HEK293 (cell line): ENCODE data around the gene OR2W1.

Experiments
- CTCF ChIA-PET: fragments of 350-600 bp; formaldehyde crosslinking; extraction: SDS; loops from one replicate; lab custom pipeline; 2021; ENCODE audit warnings: antibody characterized with exemption; lab: Yijun Ruan, JAX
- POLR2A ChIA-PET: fragments of 300-600 bp; formaldehyde crosslinking; extraction: SDS; loops from one replicate; lab custom pipeline; 2020; ENCODE audit warnings: antibody characterized with exemption, inconsistent platforms; lab: Yijun Ruan, JAX
- H3K27ac ChIP-seq: fragments of 200-500 bp; sonication (Bioruptor generic); 2 replicates; pipeline ENCODE4 v1.5.1; 2014; ENCODE audit warnings: low read depth, low read length, control low read depth, inconsistent platforms; ENCODE audit errors: extremely low read depth
- H3K36me3 ChIP-seq, 2 experiments: fragments of 200-500 bp in 1 of 2; sonication (Bioruptor generic) in 1 of 2; 1 replicate in 1 of 2; 2 replicates in 1 of 2; pipeline ENCODE4 v1.5.1; 2014 to 2017; ENCODE audit warnings: inconsistent platforms in 2 of 2, low read length in 2 of 2; ENCODE audit not compliant: control insufficient read depth in 2 of 2, insufficient read depth in 1 of 2
- H3K4me1 ChIP-seq: fragments of 200-500 bp; sonication (Bioruptor generic); 2 replicates; pipeline ENCODE4 v1.5.1; 2014; ENCODE audit warnings: mild to moderate bottlenecking, low read length, inconsistent platforms; ENCODE audit not compliant: control insufficient read depth, insufficient read depth
- H3K4me3 ChIP-seq: 2 replicates; pipeline ENCODE4 v1.5.1; 2011; ENCODE audit warnings: low read depth, mild to moderate bottlenecking, control low read depth, low read length, moderate library complexity
- H3K9me3 ChIP-seq: fragments of 200-500 bp; sonication (Bioruptor generic); 2 replicates; pipeline ENCODE4 v1.5.1; 2014; ENCODE audit warnings: low read depth, low read length, inconsistent platforms; ENCODE audit not compliant: control insufficient read depth, insufficient read depth
- ATF2 ChIP-seq: fragments of 450-650 bp; formaldehyde crosslinking; IDR thresholded peaks from 2 replicates; pipeline ENCODE4 v1.5.1; 2016; ENCODE audit warnings: missing biosample characterization, missing genetic modification characterization, low read depth
- GLIS2 ChIP-seq: fragments of 450-650 bp; formaldehyde crosslinking; IDR thresholded peaks from 2 replicates; pipeline ENCODE4 v1.5.1; 2016; ENCODE audit warnings: missing biosample characterization, missing genetic modification characterization
- IKZF3 ChIP-seq: fragments of 450-650 bp; IDR thresholded peaks from 2 replicates; pipeline ENCODE4 v1.5.0; 2018; ENCODE audit warnings: missing biosample characterization, mild to moderate bottlenecking, missing genetic modification characterization, moderate library complexity
- SCRT1 ChIP-seq: fragments of 450-650 bp; formaldehyde crosslinking; IDR thresholded peaks from 2 replicates; pipeline ENCODE4 v1.5.1; 2016; ENCODE audit warnings: missing biosample characterization, missing genetic modification characterization, borderline replicate concordance
- TSHZ1 ChIP-seq: fragments of 450-650 bp; formaldehyde crosslinking; IDR thresholded peaks from 2 replicates; pipeline ENCODE4 v1.5.1; 2016; ENCODE audit warnings: missing biosample characterization, missing genetic modification characterization, borderline replicate concordance
- ZNF16 ChIP-seq: fragments of 450-650 bp; formaldehyde crosslinking; IDR thresholded peaks from 2 replicates; pipeline ENCODE4 v1.5.1; 2016; ENCODE audit warnings: low read depth, missing biosample characterization, missing genetic modification characterization
- ZNF239 ChIP-seq: fragments of 450-650 bp; formaldehyde crosslinking; IDR thresholded peaks from 2 replicates; pipeline ENCODE4 v1.5.1; 2016; ENCODE audit warnings: missing biosample characterization, missing genetic modification characterization
- ZNF391 ChIP-seq: fragments of 450-650 bp; formaldehyde crosslinking; IDR thresholded peaks from 2 replicates; pipeline ENCODE4 v1.5.1; 2016; ENCODE audit warnings: low read depth, missing biosample characterization, missing genetic modification characterization, borderline replicate concordance
- ZNF555 ChIP-seq: fragments of 450-650 bp; formaldehyde crosslinking; conservative IDR thresholded peaks from 2 replicates; pipeline ENCODE4 v1.5.1; 2017; ENCODE audit warnings: missing biosample characterization, mild to moderate bottlenecking, missing genetic modification characterization, inconsistent platforms
- ZNF571 ChIP-seq: fragments of 450-650 bp; formaldehyde crosslinking; IDR thresholded peaks from 2 replicates; pipeline ENCODE4 v1.5.0; 2017; ENCODE audit warnings: missing biosample characterization, missing genetic modification characterization
- ZNF621 ChIP-seq: fragments of 450-650 bp; formaldehyde crosslinking; IDR thresholded peaks from 2 replicates; pipeline ENCODE4 v1.5.1; 2017; ENCODE audit warnings: missing biosample characterization, missing genetic modification characterization
- ZNF792 ChIP-seq: fragments of 450-650 bp; formaldehyde crosslinking; IDR thresholded peaks from 2 replicates; pipeline ENCODE4 v1.5.1; 2016; ENCODE audit warnings: missing biosample characterization, missing genetic modification characterization
- ZSCAN18 ChIP-seq: fragments of 450-650 bp; formaldehyde crosslinking; IDR thresholded peaks from 2 replicates; pipeline ENCODE4 v1.5.1; 2016; ENCODE audit warnings: missing biosample characterization, missing genetic modification characterization
- TF ChIP-seq, protein P1 (sequence below): fragments of 450-650 bp; formaldehyde crosslinking; IDR thresholded peaks from 2 replicates; pipeline ENCODE4; 2016; ENCODE audit warnings: missing biosample characterization, missing genetic modification characterization
- TF ChIP-seq, protein P2 (sequence below): fragments of 450-650 bp; formaldehyde crosslinking; IDR thresholded peaks from 2 replicates; pipeline ENCODE4 v1.5.1; 2016; ENCODE audit warnings: missing biosample characterization, missing genetic modification characterization
- TF ChIP-seq, protein P3 (sequence below): fragments of 450-650 bp; formaldehyde crosslinking; IDR thresholded peaks from 2 replicates; pipeline ENCODE4 v1.5.1; 2016; ENCODE audit warnings: missing biosample characterization, missing genetic modification characterization
- TF ChIP-seq, protein P4 (sequence below): fragments of 450-650 bp; formaldehyde crosslinking; IDR thresholded peaks from 2 replicates; pipeline ENCODE4 v1.5.1; 2016; ENCODE audit warnings: missing biosample characterization, missing genetic modification characterization, low read depth

OR2W1 gene

GRCh38 chr6:28996844-28997510 lies 48.0 kb downstream of the OR2W1 start:
- no peak overlapping the region for H3K4me3 ChIP-seq
- ChIA-PET POLR2A (interaction anchor here (1.3 kb wide), 1 partner anchor 12 kb away, joined by 9 read pairs; no protein-coding TSS in a partner anchor), CTCF (interaction anchor here (0.6 to 1.6 kb wide), 2 partner anchors 19 to 332 kb away, joined by 3 to 4 read pairs; no protein-coding TSS in a partner anchor)
- no peak overlapping the region for H3K27ac ChIP-seq
- H3K9me3 ChIP-seq: no peaks in the 10 kb centered on the region
- no peaks in the 10 kb centered on the region for H3K4me1 ChIP-seq
- TF ChIP-seq, protein P1, sequence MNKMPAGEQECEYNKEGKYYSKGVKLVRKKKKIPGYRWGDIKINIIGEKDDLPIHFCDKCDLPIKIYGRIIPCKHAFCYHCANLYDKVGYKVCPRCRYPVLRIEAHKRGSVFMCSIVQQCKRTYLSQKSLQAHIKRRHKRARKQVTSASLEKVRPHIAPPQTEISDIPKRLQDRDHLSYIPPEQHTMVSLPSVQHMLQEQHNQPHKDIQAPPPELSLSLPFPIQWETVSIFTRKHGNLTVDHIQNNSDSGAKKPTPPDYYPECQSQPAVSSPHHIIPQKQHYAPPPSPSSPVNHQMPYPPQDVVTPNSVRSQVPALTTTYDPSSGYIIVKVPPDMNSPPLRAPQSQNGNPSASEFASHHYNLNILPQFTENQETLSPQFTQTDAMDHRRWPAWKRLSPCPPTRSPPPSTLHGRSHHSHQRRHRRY (tag by site-specific recombination): no peak
- TF ChIP-seq, protein P2, sequence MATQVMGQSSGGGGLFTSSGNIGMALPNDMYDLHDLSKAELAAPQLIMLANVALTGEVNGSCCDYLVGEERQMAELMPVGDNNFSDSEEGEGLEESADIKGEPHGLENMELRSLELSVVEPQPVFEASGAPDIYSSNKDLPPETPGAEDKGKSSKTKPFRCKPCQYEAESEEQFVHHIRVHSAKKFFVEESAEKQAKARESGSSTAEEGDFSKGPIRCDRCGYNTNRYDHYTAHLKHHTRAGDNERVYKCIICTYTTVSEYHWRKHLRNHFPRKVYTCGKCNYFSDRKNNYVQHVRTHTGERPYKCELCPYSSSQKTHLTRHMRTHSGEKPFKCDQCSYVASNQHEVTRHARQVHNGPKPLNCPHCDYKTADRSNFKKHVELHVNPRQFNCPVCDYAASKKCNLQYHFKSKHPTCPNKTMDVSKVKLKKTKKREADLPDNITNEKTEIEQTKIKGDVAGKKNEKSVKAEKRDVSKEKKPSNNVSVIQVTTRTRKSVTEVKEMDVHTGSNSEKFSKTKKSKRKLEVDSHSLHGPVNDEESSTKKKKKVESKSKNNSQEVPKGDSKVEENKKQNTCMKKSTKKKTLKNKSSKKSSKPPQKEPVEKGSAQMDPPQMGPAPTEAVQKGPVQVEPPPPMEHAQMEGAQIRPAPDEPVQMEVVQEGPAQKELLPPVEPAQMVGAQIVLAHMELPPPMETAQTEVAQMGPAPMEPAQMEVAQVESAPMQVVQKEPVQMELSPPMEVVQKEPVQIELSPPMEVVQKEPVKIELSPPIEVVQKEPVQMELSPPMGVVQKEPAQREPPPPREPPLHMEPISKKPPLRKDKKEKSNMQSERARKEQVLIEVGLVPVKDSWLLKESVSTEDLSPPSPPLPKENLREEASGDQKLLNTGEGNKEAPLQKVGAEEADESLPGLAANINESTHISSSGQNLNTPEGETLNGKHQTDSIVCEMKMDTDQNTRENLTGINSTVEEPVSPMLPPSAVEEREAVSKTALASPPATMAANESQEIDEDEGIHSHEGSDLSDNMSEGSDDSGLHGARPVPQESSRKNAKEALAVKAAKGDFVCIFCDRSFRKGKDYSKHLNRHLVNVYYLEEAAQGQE (tag by site-specific recombination): no peak
- TF ChIP-seq, protein P3, sequence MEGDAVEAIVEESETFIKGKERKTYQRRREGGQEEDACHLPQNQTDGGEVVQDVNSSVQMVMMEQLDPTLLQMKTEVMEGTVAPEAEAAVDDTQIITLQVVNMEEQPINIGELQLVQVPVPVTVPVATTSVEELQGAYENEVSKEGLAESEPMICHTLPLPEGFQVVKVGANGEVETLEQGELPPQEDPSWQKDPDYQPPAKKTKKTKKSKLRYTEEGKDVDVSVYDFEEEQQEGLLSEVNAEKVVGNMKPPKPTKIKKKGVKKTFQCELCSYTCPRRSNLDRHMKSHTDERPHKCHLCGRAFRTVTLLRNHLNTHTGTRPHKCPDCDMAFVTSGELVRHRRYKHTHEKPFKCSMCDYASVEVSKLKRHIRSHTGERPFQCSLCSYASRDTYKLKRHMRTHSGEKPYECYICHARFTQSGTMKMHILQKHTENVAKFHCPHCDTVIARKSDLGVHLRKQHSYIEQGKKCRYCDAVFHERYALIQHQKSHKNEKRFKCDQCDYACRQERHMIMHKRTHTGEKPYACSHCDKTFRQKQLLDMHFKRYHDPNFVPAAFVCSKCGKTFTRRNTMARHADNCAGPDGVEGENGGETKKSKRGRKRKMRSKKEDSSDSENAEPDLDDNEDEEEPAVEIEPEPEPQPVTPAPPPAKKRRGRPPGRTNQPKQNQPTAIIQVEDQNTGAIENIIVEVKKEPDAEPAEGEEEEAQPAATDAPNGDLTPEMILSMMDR: no peak
- TF ChIP-seq GLIS2 (tag by site-specific recombination) (no peak), ZNF621 (tag by site-specific recombination) (no peak), ATF2 (tag by site-specific recombination) (no peak), ZNF391 (tag by site-specific recombination) (no peak), ZNF239 (tag by site-specific recombination) (no peak), ZNF16 (no peak), ZNF792 (tag by site-specific recombination) (no peak), ZSCAN18 (no peak), SCRT1 (tag by site-specific recombination) (no peak), ZNF571 (tag by site-specific recombination) (no peak), TSHZ1 (no peak), IKZF3 (tag by site-specific recombination) (no peak), ZNF555 (no peak)
- TF ChIP-seq, protein P4, sequence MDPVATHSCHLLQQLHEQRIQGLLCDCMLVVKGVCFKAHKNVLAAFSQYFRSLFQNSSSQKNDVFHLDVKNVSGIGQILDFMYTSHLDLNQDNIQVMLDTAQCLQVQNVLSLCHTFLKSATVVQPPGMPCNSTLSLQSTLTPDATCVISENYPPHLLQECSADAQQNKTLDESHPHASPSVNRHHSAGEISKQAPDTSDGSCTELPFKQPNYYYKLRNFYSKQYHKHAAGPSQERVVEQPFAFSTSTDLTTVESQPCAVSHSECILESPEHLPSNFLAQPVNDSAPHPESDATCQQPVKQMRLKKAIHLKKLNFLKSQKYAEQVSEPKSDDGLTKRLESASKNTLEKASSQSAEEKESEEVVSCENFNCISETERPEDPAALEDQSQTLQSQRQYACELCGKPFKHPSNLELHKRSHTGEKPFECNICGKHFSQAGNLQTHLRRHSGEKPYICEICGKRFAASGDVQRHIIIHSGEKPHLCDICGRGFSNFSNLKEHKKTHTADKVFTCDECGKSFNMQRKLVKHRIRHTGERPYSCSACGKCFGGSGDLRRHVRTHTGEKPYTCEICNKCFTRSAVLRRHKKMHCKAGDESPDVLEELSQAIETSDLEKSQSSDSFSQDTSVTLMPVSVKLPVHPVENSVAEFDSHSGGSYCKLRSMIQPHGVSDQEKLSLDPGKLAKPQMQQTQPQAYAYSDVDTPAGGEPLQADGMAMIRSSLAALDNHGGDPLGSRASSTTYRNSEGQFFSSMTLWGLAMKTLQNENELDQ: no peak
- peaks cover 0 to 6% of the 10 kb centered on the region in 2 experiments; a peak in 1 of 3 replicates for H3K36me3 ChIP-seq
